WTC11 (cell line): Measurements from ENCODE around the gene CDKN1C. TPM values are rescaled to one million over a fixed set of nuclear protein-coding genes. Genes with fewer than 3 reads are reported as not detected.

Source experiments
- ARID4B ChIP-seq: sonication (generic); formaldehyde crosslinking; IDR thresholded peaks from 2 replicates; pipeline ENCODE4 v1.8.0; 2023; ENCODE audit warnings: missing genetic modification reagents, mild to moderate bottlenecking, borderline replicate concordance
- ATF6 ChIP-seq: sonication (generic); formaldehyde crosslinking; IDR thresholded peaks from 2 replicates; pipeline ENCODE4 v1.8.1; 2023; ENCODE audit warnings: mild to moderate bottlenecking, missing genetic modification reagents
- CREM ChIP-seq: sonication (generic); formaldehyde crosslinking; IDR thresholded peaks from 2 replicates; pipeline ENCODE4 v1.8.1; 2022; ENCODE audit warnings: mild to moderate bottlenecking, missing genetic modification reagents, moderate library complexity
- CTCF ChIP-seq: fragments of 200-600 bp; IDR thresholded peaks from 2 replicates; pipeline ENCODE4 v1.8.0; 2022; ENCODE audit warnings: antibody characterized with exemption
- E2F5 ChIP-seq: sonication (generic); formaldehyde crosslinking; IDR thresholded peaks from 2 replicates; pipeline ENCODE4 v1.8.1; 2022; ENCODE audit warnings: mild to moderate bottlenecking, moderate library complexity, missing genetic modification reagents
- FOXP4 ChIP-seq: sonication (generic); formaldehyde crosslinking; IDR thresholded peaks from 2 replicates; pipeline ENCODE4 v1.8.0; 2022; ENCODE audit warnings: mild to moderate bottlenecking, missing genetic modification reagents
- GABPB1 ChIP-seq: sonication (generic); formaldehyde crosslinking; IDR thresholded peaks from 2 replicates; pipeline ENCODE4 v1.8.1; 2023; ENCODE audit warnings: mild to moderate bottlenecking, missing genetic modification reagents
- IRF1 ChIP-seq: sonication (generic); formaldehyde crosslinking; IDR thresholded peaks from 2 replicates; pipeline ENCODE4 v1.8.0; 2023; ENCODE audit warnings: missing genetic modification reagents
- IRF2 ChIP-seq: sonication (generic); formaldehyde crosslinking; IDR thresholded peaks from 2 replicates; pipeline ENCODE4 v1.8.0; 2022; ENCODE audit warnings: low read depth, missing genetic modification reagents, borderline replicate concordance
- MAX ChIP-seq: sonication (generic); formaldehyde crosslinking; IDR thresholded peaks from 2 replicates; pipeline ENCODE4 v1.8.0; 2022; ENCODE audit warnings: mild to moderate bottlenecking, missing genetic modification reagents
- MLX ChIP-seq: sonication (generic); formaldehyde crosslinking; IDR thresholded peaks from 2 replicates; pipeline ENCODE4 v1.8.1; 2023; ENCODE audit warnings: mild to moderate bottlenecking, missing genetic modification reagents, moderate library complexity
- MYBL2 ChIP-seq: sonication (generic); formaldehyde crosslinking; IDR thresholded peaks from 2 replicates; pipeline ENCODE4 v1.8.1; 2023; ENCODE audit warnings: mild to moderate bottlenecking, moderate library complexity, missing genetic modification reagents
- SMAD3 ChIP-seq: sonication (generic); formaldehyde crosslinking; IDR thresholded peaks from 2 replicates; pipeline ENCODE4 v1.8.0; 2022; ENCODE audit warnings: missing genetic modification reagents, mild to moderate bottlenecking, borderline replicate concordance
- TEAD1 ChIP-seq: sonication (generic); formaldehyde crosslinking; IDR thresholded peaks from 2 replicates; pipeline ENCODE4 v1.8.0; 2022; ENCODE audit warnings: mild to moderate bottlenecking, missing genetic modification reagents
- TP53 ChIP-seq: sonication (generic); formaldehyde crosslinking; IDR thresholded peaks from 2 replicates; pipeline ENCODE4 v1.8.1; 2023; ENCODE audit warnings: mild to moderate bottlenecking, missing genetic modification reagents
- USF2 ChIP-seq: sonication (generic); formaldehyde crosslinking; IDR thresholded peaks from 2 replicates; pipeline ENCODE4 v1.8.1; 2023; ENCODE audit warnings: mild to moderate bottlenecking, missing genetic modification reagents, moderate library complexity
- ZMAT4 ChIP-seq: fragments of 250-450 bp; sonication (Bioruptor Pico); IDR thresholded peaks from 2 replicates; pipeline ENCODE4 v1.9.0; 2021; ENCODE audit warnings: mild to moderate bottlenecking
- ZNF396 ChIP-seq: fragments of 250-450 bp; sonication (Bioruptor Pico); IDR thresholded peaks from 2 replicates; pipeline ENCODE4 v1.8.0; 2021; ENCODE audit warnings: mild to moderate bottlenecking, moderate library complexity, borderline replicate concordance
- total RNA-seq: library from RNA; stranded (reverse); gene quantifications from 3 replicates; pipeline ENCODE4 v1.2.3, GENCODE V29; 2021

Gene CDKN1C
- total RNA-seq, 1 experiment from 2014 or later, result 25.0 TPM

GRCh38 chr11:2886191-2886894, 768 bp upstream of the CDKN1C start (continued):
- no peak for TF ChIP-seq CREM
- no peak for TF ChIP-seq MYBL2 (CRISPR knock-in tag)
- 0 out of 2 replicates have a peak, but pooled peaks have one; percentile 50 for TF ChIP-seq MLX (CRISPR knock-in tag)
- TF ChIP-seq CTCF, result no peak
- peak; percentile 57; the same call in 1 of the 2 replicates for TF ChIP-seq FOXP4 (CRISPR knock-in tag)
- no peak for TF ChIP-seq TP53 (CRISPR knock-in tag)
- no peak; the same call in 1 of the 2 replicates for TF ChIP-seq MAX (CRISPR knock-in tag)
- no peak for TF ChIP-seq ATF6 (CRISPR knock-in tag)
- TF ChIP-seq E2F5 (CRISPR knock-in tag), result 0 out of 2 replicates have a peak, but pooled peaks have one; percentile 24
- TF ChIP-seq ARID4B (CRISPR knock-in tag), result no peak
- TF ChIP-seq IRF2 (CRISPR knock-in tag), result no peak
- no peak for TF ChIP-seq ZNF396 (CRISPR knock-in tag)
- no peak for TF ChIP-seq GABPB1 (CRISPR knock-in tag)
- no peak for TF ChIP-seq TEAD1 (CRISPR knock-in tag)
- TF ChIP-seq IRF1 (CRISPR knock-in tag), result no peak
- no peak for TF ChIP-seq ZMAT4 (CRISPR knock-in tag)
- 0 out of 2 replicates have a peak, but pooled peaks have one; percentile 29 for TF ChIP-seq USF2 (CRISPR knock-in tag)
- no peak for TF ChIP-seq SMAD3 (CRISPR knock-in tag)
- TF ChIP-seq, all 79 proteins: peak for 12
